ENCODE data around the gene NARF. TPM values are rescaled to one million over a fixed set of nuclear protein-coding genes. Genes with fewer than 3 reads are reported as not detected.

NARF gene
- total and polyA plus RNA-seq, 2 experiments from 2014 or later, result 66.1 to 67.1 TPM

GRCh38 chr17:82416264-82416663 is 42.3 kb upstream of the NARF start:
- H3K27me3 ChIP-seq (ENCODE audit: insufficient read depth), result no peaks in the 10 kb centered on the region
- peaks cover 13% of the 10 kb centered on the region for H3K4me1 Mint-ChIP-seq
- no peaks in the 10 kb centered on the region; the same call in none of the 2 replicates for H3F3A ChIP-seq (replicated peaks; ENCODE audit: low read depth)
- no peak overlapping the region for H2AFZ ChIP-seq
- no peak for ATAC-seq
- H3K27me3 Mint-ChIP-seq (ENCODE audit: insufficient read depth, low read depth, poor library complexity), result peaks cover 8% of the 10 kb centered on the region
- TF ChIP-seq ETS1 (IDR thresholded peaks at IDR 0.05) (no peak), EZH2 (IDR thresholded peaks at IDR 0.05; ENCODE audit: low read depth, unreplicated experiment) (no peak), POLR2AphosphoS5 (IDR thresholded peaks at IDR 0.05; ENCODE audit: low read depth) (no peak), ZNF331 (CRISPR knock-in tag; IDR thresholded peaks at IDR 0.05; ENCODE audit: low read depth) (no peak), CREB1 (CRISPR knock-in tag; IDR thresholded peaks at IDR 0.05; ENCODE audit: low read depth) (no peak), NANOG (IDR thresholded peaks at IDR 0.05; ENCODE audit: borderline replicate concordance) (no peak), ZNF114 (CRISPR knock-in tag; IDR thresholded peaks at IDR 0.05) (no peak), STAT1 (IDR thresholded peaks at IDR 0.05; ENCODE audit: unreplicated experiment) (no peak), REST (IDR thresholded peaks at IDR 0.05; ENCODE audit: unreplicated experiment) (no peak), ZNF462 (CRISPR knock-in tag; IDR thresholded peaks at IDR 0.05) (no peak), JUNB (IDR thresholded peaks at IDR 0.05; ENCODE audit: unreplicated experiment) (no peak), CTCF (conservative IDR thresholded peaks at IDR 0.05; ENCODE audit: low read depth in 2 of 2) (no peak)
- H3K4me3 Mint-ChIP-seq, result no peak overlapping the region
- H4K20me1 ChIP-seq (replicated peaks; ENCODE audit: insufficient read depth), result peaks cover 8% of the 10 kb centered on the region
- no peaks in the 10 kb centered on the region for H3K9me2 ChIP-seq (ENCODE audit: insufficient read depth)
- no peaks in the 10 kb centered on the region for H3K79me2 ChIP-seq (replicated peaks; ENCODE audit: insufficient read depth)
- DNase-seq (ENCODE audit: low spot score), result no peak
- H3K9me3 Mint-ChIP-seq, result peaks cover 6% of the 10 kb centered on the region; the same call in 2 of the 3 replicates
- peaks cover 19% of the 10 kb centered on the region for H3K4me1 ChIP-seq (ENCODE audit: insufficient read depth)
- H3K27ac Mint-ChIP-seq, result no peak overlapping the region
- no peak overlapping the region for H3K4me2 ChIP-seq
- H3K4me3 ChIP-seq, result no peak overlapping the region
- H3K36me3 Mint-ChIP-seq (ENCODE audit: low read depth), result peaks cover 17% of the 10 kb centered on the region
- H3K27ac ChIP-seq (ENCODE audit: low read depth), result no peak overlapping the region
- H3K36me3 ChIP-seq (ENCODE audit: insufficient read depth), result no peaks in the 10 kb centered on the region
